Gastroesophageal sphincter (tissue), 4 donors: Measurements from ENCODE around the gene POU2AF1. TPM values are rescaled to one million over a fixed set of nuclear protein-coding genes. Genes with fewer than 3 reads are reported as not detected.

Experiments used
- ATAC-seq: fragments of 150-250 bp; one replicate; pipeline ENCODE4 v1.9.1; 2016; ENCODE audit warnings: mild to moderate bottlenecking, moderate library complexity
- H3K27ac ChIP-seq, 4 donors: fragments of 200-600 bp; sonication (generic) in 3 of 4; 1 replicate in 3 of 4; 2 replicates in 1 of 4; pipeline ENCODE4 v1.5.1; 2016 to 2019
- H3K27me3 ChIP-seq: fragments of 200-600 bp; sonication (generic); one replicate; pipeline ENCODE4 v1.5.1; 2019
- H3K36me3 ChIP-seq, 2 donors: fragments of 200-600 bp; sonication (generic); one replicate each; pipeline ENCODE4 v1.5.1; 2019; ENCODE audit warnings: control low read depth in 1 of 2
- H3K4me1 ChIP-seq, 3 donors: fragments of 200-600 bp; sonication (generic); 1 replicate in 2 of 3; 2 replicates in 1 of 3; pipeline ENCODE4 v1.5.1; 2016 to 2019; ENCODE audit warnings: control low read depth in 2 of 3
- H3K4me3 ChIP-seq, 2 donors: fragments of 200-600 bp; sonication (generic); one replicate each; pipeline ENCODE4 v1.5.1; 2019; ENCODE audit warnings: mild to moderate bottlenecking in 1 of 2, moderate library complexity in 1 of 2
- H3K9me3 ChIP-seq, 3 donors: fragments of 200-600 bp; sonication (generic); one replicate each; pipeline ENCODE4 v1.5.1; 2017 to 2019; ENCODE audit warnings: control low read depth in 2 of 3
- CTCF ChIP-seq, 4 experiments: fragments of 200-600 bp in 2 of 4; fragments of 450-650 bp in 2 of 4; sonication (generic) in 1 of 4; IDR thresholded peaks; one replicate each; pipeline ENCODE4 v1.5.1; 2017 to 2019; ENCODE audit warnings: antibody characterized with exemption in 4 of 4, mild to moderate bottlenecking in 2 of 4, moderate library complexity in 2 of 4
- EP300 ChIP-seq: sonication (generic); formaldehyde crosslinking; IDR thresholded peaks from one replicate; pipeline ENCODE4 v1.6.1; 2017; ENCODE audit warnings: antibody characterized with exemption, mild to moderate bottlenecking
- POLR2A ChIP-seq, 2 donors: fragments of 450-650 bp; IDR thresholded peaks; one replicate each; pipeline ENCODE4 v1.6.1; 2017; ENCODE audit warnings: antibody characterized with exemption in 2 of 2, mild to moderate bottlenecking in 2 of 2, moderate library complexity in 1 of 2
- POLR2AphosphoS5 ChIP-seq: sonication (generic); formaldehyde crosslinking; IDR thresholded peaks from one replicate; pipeline ENCODE4 v1.6.1; 2017; ENCODE audit warnings: antibody characterized with exemption
- WGBS, 2 donors: methylation state at CpG; one replicate each; pipeline ENCODE4 v1.1.5; 2018; ENCODE audit warnings: low coverage in 1 of 2; 5-methylcytosine and 5-hydroxymethylcytosine counted together
- total RNA-seq, 4 donors: library from RNA; depleted of rRNA; stranded (reverse); fragments of >200 nt; gene quantifications; one replicate each; pipeline ENCODE4 v1.1.0, GENCODE V29; 2016

Gene POU2AF1
- total RNA-seq, 4 donors from 2014 or later, result 0.10 TPM; not detected in 3

GRCh38 chr11:111336582-111337256, 42.4 kb downstream of the POU2AF1 start:
- peaks cover 0 to 3% (median 0%) of the 10 kb centered on the region in 3 donors for H3K9me3 ChIP-seq
- no peak overlapping the region for H3K27ac ChIP-seq
- H3K36me3 ChIP-seq, result no peaks in the 10 kb centered on the region
- H3K4me3 ChIP-seq, result no peak overlapping the region
- 70 to 100% methylated on average over 1 to 2 of the region's 2 CpGs for WGBS, 2 donors
- no peaks in the 10 kb centered on the region for H3K27me3 ChIP-seq
- peaks cover 1 to 21% (median 2%) of the 10 kb centered on the region in 3 donors for H3K4me1 ChIP-seq
- TF ChIP-seq EP300 (no peak), CTCF (IDR thresholded peaks at IDR 0.05) (no peak), POLR2AphosphoS5 (no peak), POLR2A (IDR thresholded peaks at IDR 0.05) (no peak)
- ATAC-seq, result no peak

GRCh38 chr11:111336062-111336461, 43.0 kb downstream of the POU2AF1 start:
- Histone ChIP-seq H3K4me3 (no peak overlapping the region), H3K4me1 (peaks cover 3 to 28% (median 5%) of the 10 kb centered on the region in 3 donors), H3K27ac (no peak overlapping the region), H3K9me3 (peaks cover 0 to 3% (median 0%) of the 10 kb centered on the region in 3 donors), H3K36me3 (no peaks in the 10 kb centered on the region), H3K27me3 (no peaks in the 10 kb centered on the region)
- TF ChIP-seq CTCF (IDR thresholded peaks at IDR 0.05), result no peak
- TF ChIP-seq POLR2AphosphoS5, result no peak
- TF ChIP-seq POLR2A (IDR thresholded peaks at IDR 0.05), result no peak
- no peak for TF ChIP-seq EP300
- WGBS, 2 donors, result 86 to 100% methylated on average over 3 of the region's 4 CpGs
- ATAC-seq, result no peak

- H3K4me1 ChIP-seq, result peaks cover 3 to 33% (median 5%) of the 10 kb centered on the region in 3 donors
- H3K4me3 ChIP-seq, result no peak overlapping the region
- H3K9me3 ChIP-seq, result peaks cover 0 to 3% (median 0%) of the 10 kb centered on the region in 3 donors
- no peaks in the 10 kb centered on the region for H3K27me3 ChIP-seq
- WGBS, 2 donors, result 47% methylated on average over 2 of the region's 6 CpGs; no CpG with 5 or more reads in 1 of the 2 donors
- no peak overlapping the region for H3K27ac ChIP-seq
- no peaks in the 10 kb centered on the region for H3K36me3 ChIP-seq
- no peak for ATAC-seq
- TF ChIP-seq POLR2A (IDR thresholded peaks at IDR 0.05), result no peak
- TF ChIP-seq POLR2AphosphoS5, result no peak
- TF ChIP-seq EP300, result no peak
- TF ChIP-seq CTCF (IDR thresholded peaks at IDR 0.05), result no peak
Observed at GRCh38 chr11:111335549-111335948, 43.5 kb downstream of the POU2AF1 start.

GRCh38 chr11:111334532-111335502, 44.3 kb downstream of the POU2AF1 start:
- Histone ChIP-seq H3K4me3 (no peak overlapping the region), H3K9me3 (no peaks in the 10 kb centered on the region), H3K36me3 (no peaks in the 10 kb centered on the region), H3K27ac (no peak overlapping the region), H3K27me3 (no peaks in the 10 kb centered on the region), H3K4me1 (peaks cover 5 to 40% (median 6%) of the 10 kb centered on the region in 3 donors)
- TF ChIP-seq EP300 (no peak), POLR2A (IDR thresholded peaks at IDR 0.05) (no peak), POLR2AphosphoS5 (no peak), CTCF (IDR thresholded peaks at IDR 0.05) (no peak)
- no peak for ATAC-seq
- 82 to 97% methylated on average over 3 to 8 of the region's 9 CpGs for WGBS, 2 donors
